Esophagus squamous epithelium (tissue), 5 donors: ENCODE measurements around the gene DVL1. TPM values are rescaled to one million over a fixed set of nuclear protein-coding genes. Genes with fewer than 3 reads are reported as not detected.

ENCODE experiments used
- DNase-seq: peaks from one replicate; lab custom pipeline; 2025; lab: John Stamatoyannopoulos, UW
- H3K27ac ChIP-seq, 4 donors: fragments of 200-600 bp; sonication (generic); one replicate each; pipeline ENCODE4 v1.5.1; 2016 to 2019; ENCODE audit warnings: mild to moderate bottlenecking in 1 of 4
- H3K27me3 ChIP-seq, 4 donors: fragments of 200-600 bp; sonication (generic); 1 replicate in 3 of 4; 2 replicates in 1 of 4; pipeline versions ENCODE4 v1.5.1 to v1.6.0; 2017 to 2021; ENCODE audit warnings: antibody characterized with exemption in 1 of 4
- H3K36me3 ChIP-seq, 3 donors: fragments of 200-600 bp; sonication (generic); one replicate each; pipeline ENCODE4 v1.5.1; 2016 to 2019
- H3K4me1 ChIP-seq, 3 donors: fragments of 200-600 bp; sonication (generic); one replicate each; pipeline ENCODE4 v1.5.1; 2017 to 2019
- H3K4me3 ChIP-seq, 4 donors: fragments of 200-600 bp; sonication (generic); 1 replicate in 3 of 4; 2 replicates in 1 of 4; pipeline ENCODE4 v1.5.1; 2016 to 2019; ENCODE audit warnings: mild to moderate bottlenecking in 2 of 4, moderate library complexity in 1 of 4
- H3K9me3 ChIP-seq, 3 donors: fragments of 200-600 bp; sonication (generic); one replicate each; pipeline ENCODE4 v1.5.1; 2016 to 2019
- CTCF ChIP-seq, 6 experiments: fragments of 450-650 bp in 4 of 6; fragments of 200-600 bp in 2 of 6; sonication (generic) in 2 of 6; IDR thresholded peaks; one replicate each; pipeline ENCODE4 v1.5.1; 2016 to 2019; ENCODE audit warnings: antibody characterized with exemption in 6 of 6, mild to moderate bottlenecking in 4 of 6, moderate library complexity in 4 of 6
- POLR2A ChIP-seq, 4 donors: fragments of 450-650 bp; IDR thresholded peaks; one replicate each; pipeline ENCODE4 v1.6.1; 2017; ENCODE audit warnings: antibody characterized with exemption in 4 of 4, mild to moderate bottlenecking in 4 of 4, moderate library complexity in 3 of 4
- WGBS, 2 donors: methylation state at CpG; one replicate each; pipeline ENCODE4 v1.1.5; 2018; 5-methylcytosine and 5-hydroxymethylcytosine counted together
- intact Hi-C: fragments of 100-400 bp; cut with DNase I; formaldehyde crosslinking; loops from one replicate; pipeline ENCODE4 v1.15.0; 2022
- total RNA-seq, 4 donors: library from RNA; depleted of rRNA; stranded (reverse); fragments of >200 nt; gene quantifications; one replicate each; pipeline ENCODE4 v1.1.0, GENCODE V29; 2016
- donor health status: DM: yes; HTN: yes; CAD: no.

DVL1 gene
- total RNA-seq, 4 donors from 2014 or later = 63.5 to 111 (median 88.0) TPM

GRCh38 chr1:1365875-1366698 lies 16.9 kb upstream of the DVL1 start:
- Histone ChIP-seq H3K27ac (no peak overlapping the region), H3K4me3 (no peak overlapping the region), H3K27me3 (peaks cover 0 to 7% (median 0%) of the 10 kb centered on the region in 4 donors), H3K36me3 (no peaks in the 10 kb centered on the region), H3K9me3 (no peaks in the 10 kb centered on the region), H3K4me1 (peaks cover 0 to 15% (median 8%) of the 10 kb centered on the region in 3 donors)
- WGBS, 2 donors = 75 to 81% methylated on average over 10 of the region's 10 CpGs
- no peak for DNase-seq
- TF ChIP-seq POLR2A (IDR thresholded peaks at IDR 0.05) = no peak
- TF ChIP-seq CTCF (IDR thresholded peaks at IDR 0.05) = no peak
- intact Hi-C loops = no loop called here

GRCh38 chr1:1364266-1364665 lies 15.0 kb upstream of the DVL1 start:
- Histone ChIP-seq H3K4me1 (peaks cover 0 to 31% (median 19%) of the 10 kb centered on the region in 3 donors), H3K27ac (no peak overlapping the region), H3K9me3 (no peaks in the 10 kb centered on the region), H3K36me3 (no peaks in the 10 kb centered on the region), H3K4me3 (no peak overlapping the region), H3K27me3 (peaks cover 0 to 24% (median 0%) of the 10 kb centered on the region in 4 donors)
- WGBS, 2 donors = 74 to 75% methylated on average over 8 to 9 of the region's 14 CpGs
- TF ChIP-seq POLR2A (IDR thresholded peaks at IDR 0.05) (no peak), CTCF (IDR thresholded peaks at IDR 0.05) (no peak)
- no peak for DNase-seq
- intact Hi-C loops = no loop called here

GRCh38 chr1:1361982-1362423 lies 12.8 kb upstream of the DVL1 start:
- 29% methylated on average over 8 to 11 of the region's 13 CpGs for WGBS, 2 donors
- Histone ChIP-seq H3K27me3 (peaks cover 0 to 46% (median 0%) of the 10 kb centered on the region in 4 donors), H3K27ac (peak overlapping the region in 3 of 4 donors; percentile 45 to 81 (median 76)), H3K36me3 (no peaks in the 10 kb centered on the region), H3K4me3 (no peak overlapping the region), H3K4me1 (peaks cover 11 to 54% (median 28%) of the 10 kb centered on the region in 3 donors), H3K9me3 (no peaks in the 10 kb centered on the region)
- TF ChIP-seq POLR2A (IDR thresholded peaks at IDR 0.05) = no peak
- no peak for TF ChIP-seq CTCF (IDR thresholded peaks at IDR 0.05)
- no peak for DNase-seq
- intact Hi-C loops = no loop called here

- peaks cover 17 to 60% (median 33%) of the 10 kb centered on the region in 3 donors for H3K4me1 ChIP-seq
- no peak for DNase-seq
- H3K4me3 ChIP-seq = no peak overlapping the region
Measured at GRCh38 chr1:1361233-1361981, 12.2 kb upstream of the DVL1 start.

More at GRCh38 chr1:1361233-1361981, 12.2 kb upstream of the DVL1 start:
- intact Hi-C loops = no loop called here
- Histone ChIP-seq H3K36me3 (no peaks in the 10 kb centered on the region), H3K9me3 (no peaks in the 10 kb centered on the region), H3K27ac (peak overlapping the region in 3 of 4 donors; percentile 45 to 81 (median 76)), H3K27me3 (peaks cover 0 to 52% (median 0%) of the 10 kb centered on the region in 4 donors)
- TF ChIP-seq POLR2A (IDR thresholded peaks at IDR 0.05) = no peak
- TF ChIP-seq CTCF (IDR thresholded peaks at IDR 0.05) = no peak
- WGBS, 2 donors = 39 to 70% methylated on average over 3 to 19 of the region's 35 CpGs
